Epithelial cell of proximal tubule (primary cell): ENCODE results near the gene LACRT. TPM values are rescaled to one million over a fixed set of nuclear protein-coding genes. Genes with fewer than 3 reads are reported as not detected.

Experiments used
- DNase-seq: peaks from one replicate; pipeline ENCODE4 v3.0.0-alpha.2; 2011; ENCODE audit warnings: low read depth
- H3K4me3 ChIP-seq: 2 replicates; pipeline ENCODE4 v1.5.1; 2011; ENCODE audit warnings: low read depth, mild to moderate bottlenecking, low read length
- CTCF ChIP-seq: conservative IDR thresholded peaks from 2 replicates; pipeline ENCODE4 v1.5.1; 2012; ENCODE audit warnings: low read depth, mild to moderate bottlenecking, low read length
- total RNA-seq: library from RNA; depleted of rRNA; stranded (reverse); fragments of >200 nt; gene quantifications from 2 replicates; pipeline ENCODE4 v1.2.3, GENCODE V29; 2015

LACRT gene
- total RNA-seq, 1 donor from 2014 or later = not detected

- DNase-seq = no peak
- TF ChIP-seq CTCF = no peak
- H3K4me3 ChIP-seq = no peak overlapping the region
Measured at GRCh38 chr12:54625598-54625997, 9.1 kb downstream of the LACRT start.

- no peak overlapping the region for H3K4me3 ChIP-seq
- DNase-seq = no peak
- no peak for TF ChIP-seq CTCF
Measured at GRCh38 chr12:54624315-54625279, 10.1 kb downstream of the LACRT start.

GRCh38 chr12:54622463-54623183 lies 12.1 kb downstream of the LACRT start:
- no peak overlapping the region for H3K4me3 ChIP-seq
- no peak for DNase-seq
- TF ChIP-seq CTCF = peak; percentile 27

- DNase-seq = no peak
- no peak for TF ChIP-seq CTCF
- no peak overlapping the region for H3K4me3 ChIP-seq
Measured at GRCh38 chr12:54616933-54617680, 17.6 kb downstream of the LACRT start.

GRCh38 chr12:54612225-54612750 lies 22.4 kb downstream of the LACRT start:
- no peak overlapping the region for H3K4me3 ChIP-seq
- DNase-seq = no peak
- TF ChIP-seq CTCF = no peak

GRCh38 chr12:54611715-54612149 lies 23.0 kb downstream of the LACRT start:
- TF ChIP-seq CTCF = no peak
- H3K4me3 ChIP-seq = no peak overlapping the region
- no peak for DNase-seq
